B cell (primary cell): ENCODE measurements around the gene PDE10A. TPM values are rescaled to one million over a fixed set of nuclear protein-coding genes. Genes with fewer than 3 reads are reported as not detected.

Source experiments
- ATAC-seq: fragments of 200-7000 bp; cut with Tn5 transposase; one replicate; pipeline ENCODE4 v1.10.0; 2021; ENCODE audit warnings: low read depth, mild to moderate bottlenecking, moderate number of reproducible peaks, moderate library complexity
- CTCF ChIA-PET: fragments of 350-600 bp; sonication (Branson Sonifier 250); formaldehyde crosslinking; loops from one replicate; lab custom pipeline; 2021; ENCODE audit warnings: antibody characterized with exemption, inconsistent platforms; lab: Charles Lee
- POLR2A ChIA-PET: fragments of 350-600 bp; sonication (Branson Sonifier 250); formaldehyde crosslinking; loops from one replicate; lab custom pipeline; 2021; ENCODE audit warnings: antibody characterized with exemption; lab: Charles Lee
- DNase-seq: peaks from one replicate; pipeline ENCODE4 v3.0.0; 2013
- H2AFZ ChIP-seq: 2 replicates; pipeline ENCODE4 v1.6.1; 2012; ENCODE audit warnings: mild to moderate bottlenecking, low read depth, low read length; ENCODE audit not compliant: insufficient read depth, poor library complexity, severe bottlenecking
- H3K27ac ChIP-seq, 2 donors: 1 replicate in 1 of 2; 2 replicates in 1 of 2; pipeline ENCODE4 v1.5.1; 2012 to 2013; ENCODE audit warnings: low read length in 2 of 2, mild to moderate bottlenecking in 2 of 2, moderate library complexity in 1 of 2
- H3K27me3 ChIP-seq, 4 experiments: fragments of 200-600 bp in 1 of 4; sonication (generic) in 1 of 4; replicated peaks in 1 of 4; 1 replicate in 2 of 4; 2 replicates in 2 of 4; pipeline versions ENCODE4 v1.6.1 to v1.7.0; 2013 to 2016; ENCODE audit warnings: low read length in 3 of 4, mild to moderate bottlenecking in 2 of 4, mixed read lengths in 1 of 4, moderate library complexity in 1 of 4; ENCODE audit not compliant: insufficient read depth in 4 of 4, control insufficient read depth in 3 of 4; ENCODE audit errors: control extremely low read depth in 1 of 4
- H3K36me3 ChIP-seq, 2 experiments: replicated peaks in 1 of 2; 1 replicate in 1 of 2; 2 replicates in 1 of 2; pipeline versions ENCODE4 v1.6.1 to v1.7.1; 2013; ENCODE audit warnings: low read length in 1 of 2; ENCODE audit not compliant: insufficient read depth in 2 of 2, control insufficient read depth in 1 of 2; ENCODE audit errors: control extremely low read depth in 1 of 2, extremely low read depth in 1 of 2
- H3K4me1 ChIP-seq, 2 donors: fragments of 200-600 bp in 1 of 2; sonication (generic) in 1 of 2; 1 replicate in 1 of 2; 2 replicates in 1 of 2; pipeline versions ENCODE4 v1.5.1 to v1.6.1; 2013 to 2017; ENCODE audit warnings: low read length in 2 of 2; ENCODE audit not compliant: control insufficient read depth in 2 of 2, insufficient read depth in 2 of 2
- H3K4me2 ChIP-seq: replicated peaks from 2 replicates; pipeline ENCODE3; 2012; ENCODE audit warnings: mild to moderate bottlenecking, low read depth, low read length; ENCODE audit not compliant: poor library complexity, severe bottlenecking
- H3K4me3 ChIP-seq, 5 experiments: fragments of 200-600 bp in 1 of 5; sonication (generic) in 1 of 5; 1 replicate in 3 of 5; 2 replicates in 2 of 5; pipeline versions ENCODE4 v1.5.1 to v1.7.0; 2011 to 2016; ENCODE audit warnings: low read length in 4 of 5, mild to moderate bottlenecking in 4 of 5, low read depth in 2 of 5, control low read depth in 1 of 5, moderate library complexity in 1 of 5; ENCODE audit not compliant: insufficient read depth in 1 of 5; ENCODE audit errors: control extremely low read depth in 1 of 5, extremely low read depth in 1 of 5
- H3K79me2 ChIP-seq: fragments of 200-600 bp; sonication (generic); one replicate; pipeline ENCODE4 v1.6.0; 2016; ENCODE audit warnings: low read length; ENCODE audit not compliant: control insufficient read depth, insufficient read depth
- H3K9ac ChIP-seq: fragments of 200-600 bp; sonication (generic); 2 replicates; pipeline ENCODE4 v1.6.1; 2017; ENCODE audit warnings: mild to moderate bottlenecking, low read length, moderate library complexity
- H3K9me3 ChIP-seq, 3 donors: one replicate each; pipeline versions ENCODE4 v1.6.1 to v1.7.1; 2013; ENCODE audit warnings: low read length in 2 of 3; ENCODE audit not compliant: control insufficient read depth in 2 of 3, insufficient read depth in 1 of 3; ENCODE audit errors: control extremely low read depth in 1 of 3
- H4K20me1 ChIP-seq: 2 replicates; pipeline ENCODE4 v1.6.0; 2012; ENCODE audit warnings: mild to moderate bottlenecking, low read length; ENCODE audit not compliant: insufficient read depth, control insufficient read depth, poor library complexity, severe bottlenecking
- H3K27ac Mint-ChIP-seq: one replicate; pipeline ENCODE4 v1.8.0; 2021; ENCODE audit warnings: mixed read lengths
- H3K27me3 Mint-ChIP-seq: one replicate; pipeline ENCODE4 v1.8.0; 2021; ENCODE audit warnings: mixed read lengths
- H3K4me1 Mint-ChIP-seq: one replicate; pipeline ENCODE4 v1.8.0; 2021; ENCODE audit warnings: mixed read lengths
- H3K4me3 Mint-ChIP-seq: one replicate; pipeline ENCODE4 v1.8.0; 2021; ENCODE audit warnings: mixed read lengths
- H3K9me3 Mint-ChIP-seq: one replicate; pipeline ENCODE4 v1.8.0; 2022; ENCODE audit warnings: mixed read lengths; ENCODE audit not compliant: insufficient read depth
- CTCF ChIP-seq: fragments of 200-600 bp; IDR thresholded peaks from one replicate; pipeline ENCODE4 v1.8.0; 2022; ENCODE audit warnings: antibody characterized with exemption, mild to moderate bottlenecking
- EZH2 ChIP-seq: IDR thresholded peaks from 2 replicates; pipeline ENCODE4 v1.6.1; 2012; ENCODE audit warnings: borderline replicate concordance, low read depth, mild to moderate bottlenecking, moderate library complexity, low read length; ENCODE audit not compliant: insufficient read depth, poor library complexity, severe bottlenecking
- WGBS: methylation state at CpG from one replicate; pipeline ENCODE4 v1.1.5; 2013; ENCODE audit warnings: missing lambda C conversion rate; ENCODE audit not compliant: insufficient coverage; 5-methylcytosine and 5-hydroxymethylcytosine counted together
- intact Hi-C: fragments of 100-400 bp; cut with micrococcal nuclease; formaldehyde crosslinking; loops from one replicate; pipeline ENCODE4 v1.10.0; 2022
- polyA plus RNA-seq: library from polyadenylated mRNA; depleted of rRNA; stranded (reverse); fragments of >200 nt; gene quantifications from 2 replicates; pipeline ENCODE4 v1.2.3, GENCODE V29; 2012
- total RNA-seq, 2 donors: library from RNA; stranded (reverse); fragments of 120-200 nt in 1 of 2; gene quantifications; 1 replicate in 1 of 2; 2 replicates in 1 of 2; pipeline versions ENCODE4 v1.2.3 to v1.2.4, GENCODE V29; 2013 to 2022

The PDE10A gene
- total and polyA plus RNA-seq, 2 donors (not counting 1 experiment from before 2014, with no cell fraction given) = not detected

DNA sequence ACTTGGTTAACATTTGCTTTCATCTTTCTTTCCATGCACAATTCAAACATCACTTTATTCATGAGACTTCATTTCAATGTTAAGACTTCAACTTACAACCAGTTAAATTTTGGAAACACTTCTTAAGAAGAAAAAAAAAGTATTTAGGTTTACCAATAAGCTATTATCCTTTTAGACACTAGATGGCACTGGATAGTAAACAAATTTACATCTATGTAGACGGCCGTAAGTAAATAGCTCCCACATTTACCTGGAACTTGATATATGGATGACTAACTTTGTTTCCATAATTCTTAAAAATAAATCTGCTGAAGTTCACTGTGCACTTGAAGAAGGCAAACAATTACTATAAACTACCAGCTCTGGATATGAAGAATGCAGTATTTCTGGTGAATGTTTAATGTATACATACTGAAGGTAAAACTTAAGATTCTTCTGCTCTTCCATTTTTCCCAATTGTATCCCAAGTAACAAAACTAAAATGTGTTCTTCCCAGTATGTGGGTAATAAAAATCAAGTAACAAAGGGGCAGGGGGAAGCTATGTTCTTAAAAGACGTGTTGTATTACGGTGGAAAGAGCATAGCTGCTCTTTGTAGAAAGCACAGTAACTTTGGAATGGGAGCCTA is 223.0 kb downstream of the PDE10A start:
- Histone ChIP-seq H3K4me2 (no peak overlapping the region), H2AFZ (no peak overlapping the region), H3K36me3 (no peaks in the 10 kb centered on the region), H3K4me3 (no peak overlapping the region), H3K27me3 (no peaks in the 10 kb centered on the region), H3K27ac (no peak overlapping the region), H4K20me1 (no peaks in the 10 kb centered on the region), H3K79me2 (no peaks in the 10 kb centered on the region), H3K9ac (no peak overlapping the region), H3K4me1 (no peaks in the 10 kb centered on the region), H3K9me3 (peaks cover 0 to 10% (median 4%) of the 10 kb centered on the region in 3 donors)
- WGBS = 86% methylated on average over 2 of the region's 4 CpGs
- no peak for TF ChIP-seq CTCF
- TF ChIP-seq EZH2 = no peak
- no peak overlapping the region for H3K27ac Mint-ChIP-seq
- H3K9me3 Mint-ChIP-seq = no peaks in the 10 kb centered on the region
- no peak for DNase-seq
- ChIA-PET POLR2A (no interaction called here), CTCF (no interaction called here)
- no peak overlapping the region for H3K4me3 Mint-ChIP-seq
- H3K27me3 Mint-ChIP-seq = no peaks in the 10 kb centered on the region
- ATAC-seq = no peak
- H3K4me1 Mint-ChIP-seq = no peaks in the 10 kb centered on the region
- intact Hi-C loops = no loop called here

- H3K4me1 Mint-ChIP-seq = no peaks in the 10 kb centered on the region
- ATAC-seq = no peak
- Histone ChIP-seq H2AFZ (no peak overlapping the region), H4K20me1 (no peaks in the 10 kb centered on the region), H3K79me2 (no peaks in the 10 kb centered on the region), H3K27me3 (no peaks in the 10 kb centered on the region), H3K4me2 (no peak overlapping the region), H3K27ac (no peak overlapping the region), H3K36me3 (no peaks in the 10 kb centered on the region), H3K9me3 (no peaks in the 10 kb centered on the region), H3K4me3 (no peak overlapping the region), H3K9ac (no peak overlapping the region), H3K4me1 (no peaks in the 10 kb centered on the region)
- no peaks in the 10 kb centered on the region for H3K9me3 Mint-ChIP-seq
- ChIA-PET POLR2A (no interaction called here), CTCF (no interaction called here)
- no CpG with 5 or more reads among the region's 2 CpGs for WGBS
- no peaks in the 10 kb centered on the region for H3K27me3 Mint-ChIP-seq
- no peak overlapping the region for H3K27ac Mint-ChIP-seq
- TF ChIP-seq CTCF = no peak
- TF ChIP-seq EZH2 = no peak
- no peak for DNase-seq
- no peak overlapping the region for H3K4me3 Mint-ChIP-seq
- intact Hi-C loops = no loop called here
These were observed 236.1 kb downstream of the PDE10A start for GRCh38 chr6:165426892-165427291.
